ENCODE data around the gene ETF1.
A peak's percentile ranks its signal among the peaks of the same experiment; 100 is the strongest.

The ETF1 gene

GRCh38 chr5:138560971-138561370 is 17.9 kb upstream of the ETF1 start:
- Histone ChIP-seq H3K36me3 (ENCODE audit: insufficient read depth, low read length) (peaks cover 53% of the 10 kb centered on the region), H3K27me3 (ENCODE audit: insufficient read depth, low read length) (no peaks in the 10 kb centered on the region), H2AFZ (ENCODE audit: low read length, unreplicated experiment) (no peak overlapping the region), H3K4me1 (ENCODE audit: control insufficient read depth, insufficient read depth, low read length, unreplicated experiment) (no peaks in the 10 kb centered on the region), H3K4me3 (ENCODE audit: low read depth, low read length) (no peak overlapping the region), H3K27ac (ENCODE audit: low read depth, low read length) (no peak overlapping the region), H3K79me2 (ENCODE audit: control insufficient read depth, insufficient read depth, low read length, unreplicated experiment) (peaks cover 36% of the 10 kb centered on the region)

GRCh38 chr5:138559937-138560336 is 16.9 kb upstream of the ETF1 start:
- H3K79me2 ChIP-seq (ENCODE audit: control insufficient read depth, insufficient read depth, low read length, unreplicated experiment) = peaks cover 25% of the 10 kb centered on the region
- H3K27me3 ChIP-seq (ENCODE audit: insufficient read depth, low read length) = no peaks in the 10 kb centered on the region
- no peaks in the 10 kb centered on the region for H3K4me1 ChIP-seq (ENCODE audit: control insufficient read depth, insufficient read depth, low read length, unreplicated experiment)
- H3K27ac ChIP-seq (ENCODE audit: low read depth, low read length) = no peak overlapping the region
- no peak overlapping the region for H2AFZ ChIP-seq (ENCODE audit: low read length, unreplicated experiment)
- H3K36me3 ChIP-seq (ENCODE audit: insufficient read depth, low read length) = peaks cover 47% of the 10 kb centered on the region
- H3K4me3 ChIP-seq (ENCODE audit: low read depth, low read length) = no peak overlapping the region

GRCh38 chr5:138557677-138558076 is 14.6 kb upstream of the ETF1 start:
- Histone ChIP-seq H3K4me3 (ENCODE audit: low read depth, low read length) (no peak overlapping the region), H3K36me3 (ENCODE audit: insufficient read depth, low read length) (peaks cover 34% of the 10 kb centered on the region), H3K27me3 (ENCODE audit: insufficient read depth, low read length) (no peaks in the 10 kb centered on the region), H3K4me1 (ENCODE audit: control insufficient read depth, insufficient read depth, low read length, unreplicated experiment) (no peaks in the 10 kb centered on the region), H3K27ac (ENCODE audit: low read depth, low read length) (no peak overlapping the region), H3K79me2 (ENCODE audit: control insufficient read depth, insufficient read depth, low read length, unreplicated experiment) (peaks cover 6% of the 10 kb centered on the region), H2AFZ (ENCODE audit: low read length, unreplicated experiment) (no peak overlapping the region)

- Histone ChIP-seq H3K79me2 (ENCODE audit: control insufficient read depth, insufficient read depth, low read length, unreplicated experiment) (peaks cover 9% of the 10 kb centered on the region), H3K4me3 (ENCODE audit: low read depth, low read length) (no peak overlapping the region), H3K36me3 (ENCODE audit: insufficient read depth, low read length) (peaks cover 31% of the 10 kb centered on the region), H2AFZ (ENCODE audit: low read length, unreplicated experiment) (no peak overlapping the region), H3K27ac (ENCODE audit: low read depth, low read length) (no peak overlapping the region), H3K4me1 (ENCODE audit: control insufficient read depth, insufficient read depth, low read length, unreplicated experiment) (no peaks in the 10 kb centered on the region), H3K27me3 (ENCODE audit: insufficient read depth, low read length) (no peaks in the 10 kb centered on the region)
Observed at GRCh38 chr5:138554143-138554542, 11.1 kb upstream of the ETF1 start.

- Histone ChIP-seq H3K4me1 (ENCODE audit: control insufficient read depth, insufficient read depth, low read length, unreplicated experiment) (no peaks in the 10 kb centered on the region), H3K36me3 (ENCODE audit: insufficient read depth, low read length) (peaks cover 30% of the 10 kb centered on the region)
Observed at GRCh38 chr5:138553437-138554095, 10.5 kb upstream of the ETF1 start.

GRCh38 chr5:138552657-138553056 is 9.6 kb upstream of the ETF1 start:
- H3K4me3 ChIP-seq (ENCODE audit: low read depth, low read length) = no peak overlapping the region
- H3K4me1 ChIP-seq (ENCODE audit: control insufficient read depth, insufficient read depth, low read length, unreplicated experiment) = no peaks in the 10 kb centered on the region
- H3K27me3 ChIP-seq (ENCODE audit: insufficient read depth, low read length) = no peaks in the 10 kb centered on the region
- peaks cover 14% of the 10 kb centered on the region for H3K79me2 ChIP-seq (ENCODE audit: control insufficient read depth, insufficient read depth, low read length, unreplicated experiment)
- no peak overlapping the region for H2AFZ ChIP-seq (ENCODE audit: low read length, unreplicated experiment)
- no peak overlapping the region for H3K27ac ChIP-seq (ENCODE audit: low read depth, low read length)
- peaks cover 21% of the 10 kb centered on the region for H3K36me3 ChIP-seq (ENCODE audit: insufficient read depth, low read length)

More at GRCh38 chr5:138553437-138554095, 10.5 kb upstream of the ETF1 start:
- Histone ChIP-seq H2AFZ (ENCODE audit: low read length, unreplicated experiment) (no peak overlapping the region), H3K79me2 (ENCODE audit: control insufficient read depth, insufficient read depth, low read length, unreplicated experiment) (peaks cover 14% of the 10 kb centered on the region), H3K27me3 (ENCODE audit: insufficient read depth, low read length) (no peaks in the 10 kb centered on the region), H3K27ac (ENCODE audit: low read depth, low read length) (no peak overlapping the region), H3K4me3 (ENCODE audit: low read depth, low read length) (no peak overlapping the region)

GRCh38 chr5:138549414-138549813 is 6.4 kb upstream of the ETF1 start:
- Histone ChIP-seq H3K4me1 (ENCODE audit: control insufficient read depth, insufficient read depth, low read length, unreplicated experiment) (peaks cover 23% of the 10 kb centered on the region), H3K36me3 (ENCODE audit: insufficient read depth, low read length) (no peaks in the 10 kb centered on the region), H2AFZ (ENCODE audit: low read length, unreplicated experiment) (no peak overlapping the region), H3K27me3 (ENCODE audit: insufficient read depth, low read length) (no peaks in the 10 kb centered on the region), H3K79me2 (ENCODE audit: control insufficient read depth, insufficient read depth, low read length, unreplicated experiment) (peaks cover 45% of the 10 kb centered on the region), H3K4me3 (ENCODE audit: low read depth, low read length) (no peak overlapping the region), H3K27ac (ENCODE audit: low read depth, low read length) (no peak overlapping the region)

GRCh38 chr5:138545919-138546562 is 3.0 kb upstream of the ETF1 start:
- Histone ChIP-seq H3K4me3 (ENCODE audit: low read depth, low read length) (peak overlapping the region; percentile 41; the same call in 1 of the 2 replicates), H2AFZ (ENCODE audit: low read length, unreplicated experiment) (no peak overlapping the region), H3K36me3 (ENCODE audit: insufficient read depth, low read length) (peaks cover 4% of the 10 kb centered on the region; the same call in 1 of the 2 replicates), H3K79me2 (ENCODE audit: control insufficient read depth, insufficient read depth, low read length, unreplicated experiment) (peaks cover 76% of the 10 kb centered on the region), H3K4me1 (ENCODE audit: control insufficient read depth, insufficient read depth, low read length, unreplicated experiment) (peaks cover 26% of the 10 kb centered on the region), H3K27ac (ENCODE audit: low read depth, low read length) (peak overlapping the region; percentile 4; the same call in 1 of the 2 replicates), H3K27me3 (ENCODE audit: insufficient read depth, low read length) (no peaks in the 10 kb centered on the region)

- Histone ChIP-seq H3K4me1 (ENCODE audit: control insufficient read depth, insufficient read depth, low read length, unreplicated experiment) (peaks cover 42% of the 10 kb centered on the region), H3K79me2 (ENCODE audit: control insufficient read depth, insufficient read depth, low read length, unreplicated experiment) (peaks cover 89% of the 10 kb centered on the region), H3K4me3 (ENCODE audit: low read depth, low read length) (peak overlapping the region; percentile 93), H3K36me3 (ENCODE audit: insufficient read depth, low read length) (peaks cover 17% of the 10 kb centered on the region), H2AFZ (ENCODE audit: low read length, unreplicated experiment) (no peak overlapping the region), H3K27me3 (ENCODE audit: insufficient read depth, low read length) (no peaks in the 10 kb centered on the region), H3K27ac (ENCODE audit: low read depth, low read length) (peak overlapping the region; percentile 96)
Observed at GRCh38 chr5:138544181-138545134, 1.4 kb upstream of the ETF1 start.

GRCh38 chr5:138543730-138544104 is 681 bp upstream of the ETF1 start:
- Histone ChIP-seq H3K79me2 (ENCODE audit: control insufficient read depth, insufficient read depth, low read length, unreplicated experiment) (peaks cover 89% of the 10 kb centered on the region), H3K27me3 (ENCODE audit: insufficient read depth, low read length) (no peaks in the 10 kb centered on the region), H3K36me3 (ENCODE audit: insufficient read depth, low read length) (peaks cover 23% of the 10 kb centered on the region), H3K4me1 (ENCODE audit: control insufficient read depth, insufficient read depth, low read length, unreplicated experiment) (peaks cover 48% of the 10 kb centered on the region), H3K4me3 (ENCODE audit: low read depth, low read length) (peak overlapping the region; percentile 93), H2AFZ (ENCODE audit: low read length, unreplicated experiment) (peak overlapping the region; percentile 51), H3K27ac (ENCODE audit: low read depth, low read length) (peak overlapping the region; percentile 96)

Data from ACC112 (cell line).